Measurements from ENCODE around the gene FBXO3. TPM values are rescaled to one million over a fixed set of nuclear protein-coding genes. Genes with fewer than 3 reads are reported as not detected.

Gene FBXO3
- total RNA-seq, 3 donors from 2014 or later (not counting 1 experiment from before 2014, with no cell fraction given) = 54.9 to 64.7 (median 56.2) TPM

DNA sequence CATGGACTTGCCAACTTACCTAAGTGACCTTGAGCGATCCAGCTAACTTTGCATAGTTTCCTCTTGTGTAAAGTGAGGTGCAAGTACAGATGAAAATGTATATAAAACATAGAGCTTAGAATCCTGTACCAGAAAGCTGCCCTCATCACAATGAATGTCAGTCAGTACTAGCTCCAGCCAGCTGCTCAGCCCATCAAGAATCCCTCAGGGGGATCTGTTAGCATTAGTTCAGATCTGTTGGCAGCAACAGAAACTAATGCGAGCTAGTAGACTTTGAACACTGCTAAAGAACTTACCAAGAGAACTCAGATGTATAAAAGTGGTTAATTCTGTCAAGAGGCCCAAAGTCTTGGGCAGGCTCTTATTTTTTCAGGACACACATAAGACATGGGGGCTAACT is 67.4 kb downstream of the FBXO3 start:
- H3K36me3 Mint-ChIP-seq = no peaks in the 10 kb centered on the region
- H3K9me3 ChIP-seq (ENCODE audit: control insufficient read depth, insufficient read depth, low read length) = no peaks in the 10 kb centered on the region
- H3K27ac Mint-ChIP-seq = no peak overlapping the region
- DNase-seq (no peak), ATAC-seq (no peak)
- H3K4me3 Mint-ChIP-seq = no peak overlapping the region
- WGBS (ENCODE audit: insufficient coverage) = 97% methylated on average over 2 of the region's 2 CpGs
- peaks cover 0 to 7% of the 10 kb centered on the region in 2 donors for H3K4me1 Mint-ChIP-seq
- H3K36me3 ChIP-seq (ENCODE audit: control insufficient read depth, insufficient read depth, low read length) = peaks cover 3% of the 10 kb centered on the region
- intact Hi-C loops (cut with micrococcal nuclease) = no loop called here
- TF ChIP-seq, protein P1, sequence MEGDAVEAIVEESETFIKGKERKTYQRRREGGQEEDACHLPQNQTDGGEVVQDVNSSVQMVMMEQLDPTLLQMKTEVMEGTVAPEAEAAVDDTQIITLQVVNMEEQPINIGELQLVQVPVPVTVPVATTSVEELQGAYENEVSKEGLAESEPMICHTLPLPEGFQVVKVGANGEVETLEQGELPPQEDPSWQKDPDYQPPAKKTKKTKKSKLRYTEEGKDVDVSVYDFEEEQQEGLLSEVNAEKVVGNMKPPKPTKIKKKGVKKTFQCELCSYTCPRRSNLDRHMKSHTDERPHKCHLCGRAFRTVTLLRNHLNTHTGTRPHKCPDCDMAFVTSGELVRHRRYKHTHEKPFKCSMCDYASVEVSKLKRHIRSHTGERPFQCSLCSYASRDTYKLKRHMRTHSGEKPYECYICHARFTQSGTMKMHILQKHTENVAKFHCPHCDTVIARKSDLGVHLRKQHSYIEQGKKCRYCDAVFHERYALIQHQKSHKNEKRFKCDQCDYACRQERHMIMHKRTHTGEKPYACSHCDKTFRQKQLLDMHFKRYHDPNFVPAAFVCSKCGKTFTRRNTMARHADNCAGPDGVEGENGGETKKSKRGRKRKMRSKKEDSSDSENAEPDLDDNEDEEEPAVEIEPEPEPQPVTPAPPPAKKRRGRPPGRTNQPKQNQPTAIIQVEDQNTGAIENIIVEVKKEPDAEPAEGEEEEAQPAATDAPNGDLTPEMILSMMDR (IDR thresholded peaks at IDR 0.05) = no peak
- H3K27ac ChIP-seq (ENCODE audit: low read length) = no peak overlapping the region
- no peaks in the 10 kb centered on the region for H3K27me3 Mint-ChIP-seq (ENCODE audit: low read depth in 2 of 2)
- H3K27me3 ChIP-seq (ENCODE audit: control insufficient read depth, insufficient read depth, low read length) = no peaks in the 10 kb centered on the region
- H3K4me1 ChIP-seq (ENCODE audit: control insufficient read depth, insufficient read depth, low read length) = no peaks in the 10 kb centered on the region
- H3K4me3 ChIP-seq (ENCODE audit: low read length) = no peak overlapping the region
- H3K9me3 Mint-ChIP-seq = no peaks in the 10 kb centered on the region

DNA sequence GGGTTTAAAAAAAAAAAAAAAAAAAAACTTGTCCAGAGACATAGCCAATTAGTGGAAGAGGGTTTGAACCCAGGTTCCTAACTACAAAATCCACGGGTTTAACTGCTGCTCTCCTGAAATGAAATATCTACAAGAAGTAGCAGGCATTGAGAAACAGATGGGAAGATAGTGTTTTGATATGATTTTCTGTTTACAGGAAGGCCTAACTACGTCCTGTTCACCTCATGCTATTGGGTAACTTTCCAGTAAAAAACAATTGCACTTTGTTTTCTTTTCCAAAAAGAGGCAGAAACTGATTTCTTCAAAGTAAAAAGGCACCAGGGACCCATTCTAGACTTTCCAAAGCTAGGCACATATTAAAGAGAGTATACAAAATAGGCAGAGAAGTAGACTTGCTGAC is 67.8 kb downstream of the FBXO3 start:
- no peaks in the 10 kb centered on the region for H3K9me3 ChIP-seq (ENCODE audit: control insufficient read depth, insufficient read depth, low read length)
- peaks cover 3% of the 10 kb centered on the region for H3K36me3 ChIP-seq (ENCODE audit: control insufficient read depth, insufficient read depth, low read length)
- H3K4me1 ChIP-seq (ENCODE audit: control insufficient read depth, insufficient read depth, low read length) = no peaks in the 10 kb centered on the region
- no peaks in the 10 kb centered on the region for H3K27me3 ChIP-seq (ENCODE audit: control insufficient read depth, insufficient read depth, low read length)
- H3K4me3 ChIP-seq (ENCODE audit: low read length) = no peak overlapping the region
- intact Hi-C loops (cut with micrococcal nuclease) = no loop called here
- DNase-seq (no peak), ATAC-seq (no peak)
- TF ChIP-seq, protein P1 (IDR thresholded peaks at IDR 0.05) = no peak
- H3K4me3 Mint-ChIP-seq = no peak overlapping the region
- 64% methylated on average over 2 of the region's 2 CpGs for WGBS (ENCODE audit: insufficient coverage)
- no peaks in the 10 kb centered on the region for H3K27me3 Mint-ChIP-seq (ENCODE audit: low read depth in 2 of 2)
- H3K9me3 Mint-ChIP-seq = no peaks in the 10 kb centered on the region
- H3K27ac ChIP-seq (ENCODE audit: low read length) = no peak overlapping the region
- H3K27ac Mint-ChIP-seq = peak overlapping the region in 1 of 2 donors; percentile 20
- H3K36me3 Mint-ChIP-seq = no peaks in the 10 kb centered on the region
- H3K4me1 Mint-ChIP-seq = peaks cover 2 to 7% of the 10 kb centered on the region in 2 donors

DNA sequence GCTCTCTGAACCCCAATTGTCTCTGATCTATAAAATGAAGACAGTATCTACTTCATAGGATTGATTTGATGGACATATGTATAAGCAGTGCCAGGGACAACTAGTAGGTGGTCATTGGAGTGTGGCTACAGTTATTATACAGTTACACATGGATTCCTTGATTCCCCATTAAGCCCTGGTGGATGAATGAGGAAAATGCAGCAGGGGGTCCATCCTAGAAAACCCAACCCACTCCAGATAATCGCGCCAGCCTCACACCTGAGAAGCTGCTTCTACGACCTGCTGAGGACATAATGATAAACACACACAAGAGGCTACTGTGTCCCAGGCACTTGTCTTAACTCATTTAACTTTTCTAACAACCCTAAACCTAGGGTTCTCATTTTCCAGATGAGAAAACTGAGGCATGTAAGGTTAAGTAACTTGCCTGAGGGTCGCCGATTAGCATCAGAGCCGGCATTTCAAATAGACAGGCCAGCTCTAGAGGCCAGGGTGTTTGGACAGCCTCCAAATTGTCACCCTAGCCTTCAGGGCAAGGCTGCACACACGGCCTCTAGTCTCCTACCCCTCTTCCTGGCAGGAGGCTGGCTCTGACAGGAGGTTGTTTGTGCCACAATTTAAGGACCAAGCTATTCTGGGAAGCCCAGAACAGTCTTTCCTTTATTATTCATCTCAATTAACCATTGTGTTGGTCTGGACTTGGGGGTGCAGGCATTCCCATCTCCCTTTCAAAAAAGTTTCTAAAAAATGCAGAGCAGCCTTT is 69.9 kb downstream of the FBXO3 start:
- H3K9me3 ChIP-seq (ENCODE audit: control insufficient read depth, insufficient read depth, low read length) = no peaks in the 10 kb centered on the region
- ATAC-seq = no peak
- TF ChIP-seq, protein P1 (IDR thresholded peaks at IDR 0.05) = no peak
- H3K27me3 ChIP-seq (ENCODE audit: control insufficient read depth, insufficient read depth, low read length) = no peaks in the 10 kb centered on the region
- H3K27ac ChIP-seq (ENCODE audit: low read length) = no peak overlapping the region
- H3K4me1 Mint-ChIP-seq = peaks cover 16 to 23% of the 10 kb centered on the region in 2 donors
- H3K4me3 Mint-ChIP-seq = no peak overlapping the region
- H3K36me3 ChIP-seq (ENCODE audit: control insufficient read depth, insufficient read depth, low read length) = no peaks in the 10 kb centered on the region
- no peak for DNase-seq
- peaks cover 0 to 4% of the 10 kb centered on the region in 2 donors for H3K27me3 Mint-ChIP-seq (ENCODE audit: low read depth in 2 of 2)
- intact Hi-C loops (cut with micrococcal nuclease) = no loop called here
- no peak overlapping the region for H3K4me3 ChIP-seq (ENCODE audit: low read length)
- H3K36me3 Mint-ChIP-seq = no peaks in the 10 kb centered on the region
- 86% methylated on average over 7 of the region's 7 CpGs for WGBS (ENCODE audit: insufficient coverage)
- H3K4me1 ChIP-seq (ENCODE audit: control insufficient read depth, insufficient read depth, low read length) = peaks cover 12% of the 10 kb centered on the region
- H3K27ac Mint-ChIP-seq = no peak overlapping the region
- no peaks in the 10 kb centered on the region for H3K9me3 Mint-ChIP-seq

DNA sequence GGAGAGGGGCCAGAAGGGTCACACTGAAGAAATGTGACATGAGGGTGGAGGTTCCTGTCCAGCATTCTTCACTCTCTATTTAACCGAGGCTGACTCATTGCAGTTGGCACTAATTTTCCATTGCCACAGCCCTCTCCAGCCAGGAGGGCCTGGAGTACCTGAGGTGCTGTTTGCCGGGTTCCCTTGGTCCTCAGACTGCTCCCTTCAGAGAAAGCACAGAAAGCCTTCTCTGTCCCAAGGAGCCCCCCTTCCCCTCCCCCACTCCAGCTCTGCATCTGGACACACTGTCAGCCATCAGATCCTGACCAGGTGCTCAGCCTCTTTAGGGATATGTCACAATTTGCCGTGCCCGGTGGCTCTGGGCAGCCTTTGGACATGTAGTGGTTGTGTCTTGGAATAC is 70.5 kb downstream of the FBXO3 start:
- no peak for ATAC-seq
- Histone ChIP-seq H3K4me3 (ENCODE audit: low read length) (no peak overlapping the region), H3K27me3 (ENCODE audit: control insufficient read depth, insufficient read depth, low read length) (no peaks in the 10 kb centered on the region), H3K4me1 (ENCODE audit: control insufficient read depth, insufficient read depth, low read length) (peaks cover 12% of the 10 kb centered on the region), H3K27ac (ENCODE audit: low read length) (no peak overlapping the region), H3K36me3 (ENCODE audit: control insufficient read depth, insufficient read depth, low read length) (no peaks in the 10 kb centered on the region), H3K9me3 (ENCODE audit: control insufficient read depth, insufficient read depth, low read length) (no peaks in the 10 kb centered on the region)
- DNase-seq = no peak
- intact Hi-C loops (cut with micrococcal nuclease) = no loop called here
- Mint-ChIP-seq H3K27me3 (ENCODE audit: low read depth in 2 of 2) (peaks cover 0 to 4% of the 10 kb centered on the region in 2 donors), H3K27ac (no peak overlapping the region), H3K4me1 (peaks cover 16 to 23% of the 10 kb centered on the region in 2 donors), H3K4me3 (no peak overlapping the region), H3K36me3 (no peaks in the 10 kb centered on the region), H3K9me3 (no peaks in the 10 kb centered on the region)
- TF ChIP-seq, protein P1 (IDR thresholded peaks at IDR 0.05) = no peak
- 94% methylated on average over 4 of the region's 4 CpGs for WGBS (ENCODE audit: insufficient coverage)
